Prostate gland (tissue), 2 donors: ENCODE measurements around the gene ARHGEF38. TPM values are rescaled to one million over a fixed set of nuclear protein-coding genes. Genes with fewer than 3 reads are reported as not detected.
"Not testable (repeated sequence)": the region's sequence is repeated elsewhere in the genome, so short reads cannot be mapped to it uniquely, and the experiment has no call there.

Source experiments
- DNase-seq: peaks from one replicate; pipeline ENCODE4 v3.0.0-alpha.2; 2019; ENCODE audit warnings: low spot score
- H3K27ac ChIP-seq, 2 donors: fragments of 200-600 bp; sonication (generic); 2 replicates each; pipeline ENCODE4 v1.5.1; 2017 to 2019
- H3K27me3 ChIP-seq: fragments of 200-600 bp; sonication (generic); replicated peaks from 2 replicates; pipeline ENCODE4 v1.5.1; 2019; ENCODE audit not compliant: insufficient read depth
- H3K36me3 ChIP-seq, 2 donors: fragments of 200-600 bp; sonication (generic); 1 replicate in 1 of 2; 2 replicates in 1 of 2; pipeline versions ENCODE4 v1.5.1 to v1.8.1; 2017 to 2019
- H3K4me1 ChIP-seq: fragments of 200-600 bp; sonication (generic); replicated peaks from 2 replicates; pipeline ENCODE4 v1.5.1; 2019
- H3K4me3 ChIP-seq, 2 donors: fragments of 200-600 bp; sonication (generic); 2 replicates each; pipeline ENCODE4 v1.5.1; 2017 to 2019
- H3K9me3 ChIP-seq: fragments of 200-600 bp; sonication (generic); 2 replicates; pipeline ENCODE4 v1.5.1; 2017
- CTCF ChIP-seq, 4 experiments: fragments of 200-600 bp in 2 of 4; fragments of 450-650 bp in 2 of 4; sonication (generic) in 2 of 4; IDR thresholded peaks; 1 replicate in 3 of 4; 2 replicates in 1 of 4; pipeline ENCODE4 v1.5.1; 2016 to 2019; ENCODE audit warnings: antibody characterized with exemption in 4 of 4, mild to moderate bottlenecking in 2 of 4, moderate library complexity in 2 of 4
- POLR2A ChIP-seq: fragments of 450-650 bp; IDR thresholded peaks from one replicate; pipeline ENCODE4 v1.6.1; 2016; ENCODE audit warnings: antibody characterized with exemption, mild to moderate bottlenecking
- POLR2AphosphoS5 ChIP-seq: sonication (generic); formaldehyde crosslinking; IDR thresholded peaks from one replicate; pipeline ENCODE4 v1.6.1; 2017; ENCODE audit warnings: antibody characterized with exemption
- WGBS: methylation state at CpG from one replicate; pipeline ENCODE4 v1.1.5; 2018; 5-methylcytosine and 5-hydroxymethylcytosine counted together
- intact Hi-C: fragments of 100-400 bp; cut with DNase I; formaldehyde crosslinking; loops from one replicate; pipeline ENCODE4 v1.14.2; 2022
- total RNA-seq, 2 donors: library from RNA; depleted of rRNA; stranded (reverse); fragments of >200 nt; gene quantifications; one replicate each; pipeline ENCODE4 v1.1.0, GENCODE V29; 2016

ARHGEF38 gene
- total RNA-seq, 2 donors from 2014 or later: 10.4 to 25.7 TPM

GRCh38 chr4:105686571-105686970 lies 134.2 kb downstream of the ARHGEF38 start:
- WGBS: 94% methylated on average over 2 of the region's 2 CpGs
- Histone ChIP-seq H3K36me3 (no peaks in the 10 kb centered on the region), H3K4me3 (no peak overlapping the region), H3K27ac (no peak overlapping the region), H3K27me3 (no peaks in the 10 kb centered on the region), H3K9me3 (no peaks in the 10 kb centered on the region), H3K4me1 (no peaks in the 10 kb centered on the region)
- no peak for TF ChIP-seq POLR2AphosphoS5
- TF ChIP-seq CTCF (IDR thresholded peaks at IDR 0.05): no peak
- TF ChIP-seq POLR2A: no peak
- DNase-seq: no peak
- intact Hi-C loops: no loop called here

GRCh38 chr4:105694812-105695211 lies 142.4 kb downstream of the ARHGEF38 start:
- intact Hi-C loops, H3K27ac ChIP-seq, H3K4me3 ChIP-seq, H3K36me3 ChIP-seq, DNase-seq, H3K9me3 ChIP-seq, H3K4me1 ChIP-seq, H3K27me3 ChIP-seq: not testable (repeated sequence)
- WGBS: 95% methylated on average over 5 of the region's 5 CpGs

- H3K27me3 ChIP-seq, H3K36me3 ChIP-seq, H3K4me1 ChIP-seq, H3K9me3 ChIP-seq, intact Hi-C loops, H3K4me3 ChIP-seq, DNase-seq, H3K27ac ChIP-seq: not testable (repeated sequence)
- 96% methylated on average over 8 of the region's 8 CpGs for WGBS
Observed at GRCh38 chr4:105695832-105696231, 143.4 kb downstream of the ARHGEF38 start.

- no peak for DNase-seq
- TF ChIP-seq CTCF (IDR thresholded peaks at IDR 0.05) (no peak), POLR2A (no peak)
- Histone ChIP-seq H3K36me3 (no peaks in the 10 kb centered on the region), H3K9me3 (no peaks in the 10 kb centered on the region), H3K27ac (no peak overlapping the region), H3K4me1 (no peaks in the 10 kb centered on the region), H3K27me3 (no peaks in the 10 kb centered on the region), H3K4me3 (no peak overlapping the region)
- intact Hi-C loops: no loop called here
- 77% methylated on average over 2 of the region's 2 CpGs for WGBS
Observed at GRCh38 chr4:105698607-105699006, 146.2 kb downstream of the ARHGEF38 start.

- TF ChIP-seq POLR2A (no peak), CTCF (IDR thresholded peaks at IDR 0.05) (no peak), POLR2AphosphoS5 (no peak)
- H3K27ac ChIP-seq: peak overlapping the region; percentile 89 to 92
- WGBS: 19% methylated on average over 7 of the region's 7 CpGs
Observed at GRCh38 chr4:105707782-105708180, 155.4 kb downstream of the ARHGEF38 start.

GRCh38 chr4:105708181-105709080 lies 156.0 kb downstream of the ARHGEF38 start, which contains the start of the genes GSTCD and INTS12:
TSS of gene GSTCD (plus strand) at chr4:105708784. CDS start at chr4:105717614, 8,830 bp downstream.
TSS of gene INTS12 (minus strand) at chr4:105708689. CDS start at chr4:105700005, 8,684 bp downstream.
- under 1% methylated on average over 56 of the region's 63 CpGs for WGBS
- Histone ChIP-seq H3K27me3 (no peaks in the 10 kb centered on the region), H3K9me3 (no peaks in the 10 kb centered on the region), H3K27ac (peak within 1 kb of the TSS; percentile 89 to 92), H3K36me3 (no peaks in the 10 kb centered on the region), H3K4me3 (peak within 1 kb of the TSS; percentile 82 to 85), H3K4me1 (no peaks in the 10 kb centered on the region)
- TF ChIP-seq POLR2A (peak; percentile 56), POLR2AphosphoS5 (peak; percentile 93), CTCF (IDR thresholded peaks at IDR 0.05) (peak in 1 of 4 experiments; percentile 24)
- DNase-seq: peak; percentile 92
- intact Hi-C loops: loop anchor here (5.0 to 10.0 kb wide), 3 partner anchors 184 to 564 kb away; partner anchors contain the start of gene TET2

More at GRCh38 chr4:105707782-105708180, 155.4 kb downstream of the ARHGEF38 start:
- H3K4me3 ChIP-seq: peak overlapping the region; percentile 82 to 85
- DNase-seq: no peak
- no peaks in the 10 kb centered on the region for H3K9me3 ChIP-seq
- H3K27me3 ChIP-seq: no peaks in the 10 kb centered on the region
- no peaks in the 10 kb centered on the region for H3K4me1 ChIP-seq
- H3K36me3 ChIP-seq: no peaks in the 10 kb centered on the region
- intact Hi-C loops: loop anchor here (5.0 to 10.0 kb wide), 3 partner anchors 185 to 563 kb away; partner anchors contain the start of gene TET2
